ENCODE data around the gene RAB44. TPM values are rescaled to one million over a fixed set of nuclear protein-coding genes. Genes with fewer than 3 reads are reported as not detected.

RAB44 gene
- total and polyA plus RNA-seq, 12 donors: 0.03 to 0.16 TPM; not detected in 10

DNA sequence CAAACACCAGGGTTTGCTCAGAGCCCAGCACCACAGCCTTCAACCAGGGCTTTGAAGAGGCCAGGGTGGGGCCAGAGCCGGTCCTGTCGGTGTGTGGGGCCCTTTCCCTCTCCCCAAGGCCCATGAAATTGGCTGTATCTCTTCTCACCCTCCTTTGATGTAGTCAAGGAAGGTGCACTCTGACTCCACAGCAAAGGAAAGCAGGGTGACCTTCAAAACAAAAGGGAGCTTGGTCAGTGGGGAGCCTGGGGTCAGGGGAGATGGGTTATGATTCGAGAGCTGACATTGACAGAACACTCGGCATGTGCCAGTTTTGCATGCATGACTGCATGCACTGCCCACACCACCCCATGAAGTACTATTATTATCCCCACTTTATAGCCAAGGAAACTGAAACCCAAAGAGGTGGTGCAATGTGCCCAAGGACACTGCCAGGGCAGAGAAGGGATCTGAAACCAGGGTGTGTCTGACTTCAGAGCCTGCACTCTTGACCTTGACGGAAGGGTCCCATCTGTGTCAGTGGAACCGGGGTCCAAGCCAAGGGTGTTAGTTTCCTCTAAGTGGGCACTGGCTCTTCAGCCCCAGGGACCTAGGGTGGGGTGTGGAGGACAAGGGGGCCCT is 55.4 kb downstream of the RAB44 start:
- WGBS, 4 donors: 48 to 59% (median 54%) methylated on average over 5 to 6 of the region's 6 CpGs

DNA sequence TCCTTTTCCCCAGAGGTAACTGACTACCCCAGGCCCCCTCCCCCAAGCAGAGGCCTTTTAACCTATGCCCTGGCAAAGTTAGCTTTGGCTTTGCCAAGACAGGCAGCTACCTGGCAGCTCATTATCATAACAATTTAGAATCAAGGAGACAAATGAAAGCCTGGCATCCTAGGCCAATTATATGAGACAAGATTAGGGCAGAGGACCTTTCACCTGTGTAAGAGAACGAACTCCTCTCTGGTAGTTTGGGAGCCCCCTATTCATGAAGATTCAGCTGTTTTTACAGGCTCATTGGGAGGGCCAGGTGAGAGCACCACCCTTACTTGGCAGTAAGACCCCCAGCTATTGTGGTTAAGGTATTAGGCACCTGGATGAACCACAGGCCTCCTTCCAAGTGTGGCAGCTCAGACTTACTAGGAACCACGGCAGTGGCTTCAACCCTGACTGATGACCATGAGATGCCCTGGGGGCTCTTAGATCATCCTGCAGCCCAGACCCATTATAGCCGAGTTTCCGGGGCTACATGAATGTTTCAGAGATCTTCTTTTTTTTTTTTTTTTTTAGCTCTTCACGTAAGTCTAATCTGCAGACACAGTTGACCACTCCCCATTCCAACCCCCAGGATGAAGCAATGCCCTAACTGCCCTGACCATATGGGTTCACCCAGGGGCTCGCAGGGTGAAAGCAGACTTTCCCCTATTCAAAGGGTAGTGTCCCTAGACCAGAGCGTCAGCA is 56.2 kb downstream of the RAB44 start:
- WGBS, 4 donors: 88 to 95% (median 90%) methylated on average over 6 to 7 of the region's 7 CpGs
- Histone ChIP-seq H3K27me3 (no peaks in the 10 kb centered on the region), H3K27ac (no peak overlapping the region), H3K4me1 (replicated peaks in 1 of 2) (peaks cover 0 to 24% of the 10 kb centered on the region in 2 donors), H3K9me3 (replicated peaks in 1 of 3) (no peaks in the 10 kb centered on the region), H3K36me3 (replicated peaks in 1 of 2) (no peaks in the 10 kb centered on the region), H3K4me3 (no peak overlapping the region)
- TF ChIP-seq POLR2A (IDR thresholded peaks at IDR 0.05): no peak
- TF ChIP-seq, protein P1, sequence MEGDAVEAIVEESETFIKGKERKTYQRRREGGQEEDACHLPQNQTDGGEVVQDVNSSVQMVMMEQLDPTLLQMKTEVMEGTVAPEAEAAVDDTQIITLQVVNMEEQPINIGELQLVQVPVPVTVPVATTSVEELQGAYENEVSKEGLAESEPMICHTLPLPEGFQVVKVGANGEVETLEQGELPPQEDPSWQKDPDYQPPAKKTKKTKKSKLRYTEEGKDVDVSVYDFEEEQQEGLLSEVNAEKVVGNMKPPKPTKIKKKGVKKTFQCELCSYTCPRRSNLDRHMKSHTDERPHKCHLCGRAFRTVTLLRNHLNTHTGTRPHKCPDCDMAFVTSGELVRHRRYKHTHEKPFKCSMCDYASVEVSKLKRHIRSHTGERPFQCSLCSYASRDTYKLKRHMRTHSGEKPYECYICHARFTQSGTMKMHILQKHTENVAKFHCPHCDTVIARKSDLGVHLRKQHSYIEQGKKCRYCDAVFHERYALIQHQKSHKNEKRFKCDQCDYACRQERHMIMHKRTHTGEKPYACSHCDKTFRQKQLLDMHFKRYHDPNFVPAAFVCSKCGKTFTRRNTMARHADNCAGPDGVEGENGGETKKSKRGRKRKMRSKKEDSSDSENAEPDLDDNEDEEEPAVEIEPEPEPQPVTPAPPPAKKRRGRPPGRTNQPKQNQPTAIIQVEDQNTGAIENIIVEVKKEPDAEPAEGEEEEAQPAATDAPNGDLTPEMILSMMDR (IDR thresholded peaks at IDR 0.05): no peak
- intact Hi-C loops (cut with DNase I): loop anchor here in 1 of 2 donors (10.0 kb wide), 1 partner anchor 139 kb away; no protein-coding TSS in a partner anchor
- no peak for DNase-seq

More for the DNA sequence above, 55.4 kb downstream of the RAB44 start:
- no peak for TF ChIP-seq POLR2A (IDR thresholded peaks at IDR 0.05)
- peaks cover 0 to 24% of the 10 kb centered on the region in 2 donors for H3K4me1 ChIP-seq (replicated peaks in 1 of 2)
- intact Hi-C loops (cut with DNase I): loop anchor here in 1 of 2 donors (10.0 kb wide), 1 partner anchor 138 kb away; no protein-coding TSS in a partner anchor
- H3K36me3 ChIP-seq (replicated peaks in 1 of 2): no peaks in the 10 kb centered on the region
- no peaks in the 10 kb centered on the region for H3K9me3 ChIP-seq (replicated peaks in 1 of 3)
- peak in 3 of 7 donors; percentile 37 to 54 (median 40) for DNase-seq
- no peak overlapping the region for H3K4me3 ChIP-seq
- no peaks in the 10 kb centered on the region for H3K27me3 ChIP-seq
- no peak overlapping the region for H3K27ac ChIP-seq

DNA sequence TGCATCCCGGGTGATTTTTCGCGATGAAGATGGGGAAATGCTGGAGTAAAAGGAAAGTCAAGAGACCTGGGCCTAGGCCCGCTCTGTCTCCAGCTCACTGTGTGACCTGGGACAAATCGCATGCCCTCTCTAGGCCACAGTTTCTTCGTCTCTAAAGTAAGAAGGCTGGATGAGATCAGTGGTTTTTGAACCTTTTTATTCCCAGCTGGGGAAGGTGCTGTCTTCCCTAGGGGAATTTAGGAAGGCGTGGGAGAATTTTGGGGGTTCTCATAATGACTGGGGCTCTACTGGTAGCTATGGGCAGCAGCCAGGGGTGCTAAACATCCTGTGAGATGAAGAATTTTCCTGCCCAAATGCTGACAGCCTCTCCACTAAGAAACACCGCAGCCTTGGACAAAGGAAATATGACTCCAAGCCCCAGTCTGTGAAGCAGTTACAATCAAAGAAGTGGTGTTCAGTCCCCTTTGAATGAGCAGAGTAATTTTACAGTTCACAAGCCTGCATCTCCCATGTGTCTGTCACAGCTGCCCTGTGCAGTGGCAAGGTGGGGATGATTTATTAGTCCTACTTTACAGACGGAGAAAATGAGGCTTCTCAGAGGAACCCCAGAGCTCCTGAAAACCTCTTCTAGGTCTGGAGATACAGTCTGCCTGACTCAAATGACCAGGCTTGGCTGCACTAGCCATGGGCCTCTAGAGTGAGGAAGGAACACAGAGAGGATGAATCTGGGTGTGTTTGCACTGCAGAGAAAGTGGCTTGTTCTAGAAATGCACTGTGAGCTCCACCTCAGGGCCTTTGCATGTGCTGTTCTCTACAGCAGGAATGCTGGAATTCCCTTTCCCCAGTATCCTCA is 57.2 kb downstream of the RAB44 start:
- intact Hi-C loops (cut with DNase I): loop anchor here in 1 of 2 donors (10.0 kb wide), 1 partner anchor 140 kb away; no protein-coding TSS in a partner anchor
- H3K9me3 ChIP-seq (replicated peaks in 1 of 3): no peaks in the 10 kb centered on the region
- no peak for TF ChIP-seq POLR2A (IDR thresholded peaks at IDR 0.05)
- TF ChIP-seq, protein P1 (IDR thresholded peaks at IDR 0.05): no peak
- WGBS, 4 donors: 90 to 93% (median 91%) methylated on average over 8 to 9 of the region's 9 CpGs
- no peaks in the 10 kb centered on the region for H3K36me3 ChIP-seq (replicated peaks in 1 of 2)
- no peaks in the 10 kb centered on the region for H3K27me3 ChIP-seq
- H3K4me3 ChIP-seq: no peak overlapping the region
- no peak for DNase-seq
- H3K27ac ChIP-seq: no peak overlapping the region
- H3K4me1 ChIP-seq (replicated peaks in 1 of 2): peaks cover 0 to 24% of the 10 kb centered on the region in 2 donors

DNA sequence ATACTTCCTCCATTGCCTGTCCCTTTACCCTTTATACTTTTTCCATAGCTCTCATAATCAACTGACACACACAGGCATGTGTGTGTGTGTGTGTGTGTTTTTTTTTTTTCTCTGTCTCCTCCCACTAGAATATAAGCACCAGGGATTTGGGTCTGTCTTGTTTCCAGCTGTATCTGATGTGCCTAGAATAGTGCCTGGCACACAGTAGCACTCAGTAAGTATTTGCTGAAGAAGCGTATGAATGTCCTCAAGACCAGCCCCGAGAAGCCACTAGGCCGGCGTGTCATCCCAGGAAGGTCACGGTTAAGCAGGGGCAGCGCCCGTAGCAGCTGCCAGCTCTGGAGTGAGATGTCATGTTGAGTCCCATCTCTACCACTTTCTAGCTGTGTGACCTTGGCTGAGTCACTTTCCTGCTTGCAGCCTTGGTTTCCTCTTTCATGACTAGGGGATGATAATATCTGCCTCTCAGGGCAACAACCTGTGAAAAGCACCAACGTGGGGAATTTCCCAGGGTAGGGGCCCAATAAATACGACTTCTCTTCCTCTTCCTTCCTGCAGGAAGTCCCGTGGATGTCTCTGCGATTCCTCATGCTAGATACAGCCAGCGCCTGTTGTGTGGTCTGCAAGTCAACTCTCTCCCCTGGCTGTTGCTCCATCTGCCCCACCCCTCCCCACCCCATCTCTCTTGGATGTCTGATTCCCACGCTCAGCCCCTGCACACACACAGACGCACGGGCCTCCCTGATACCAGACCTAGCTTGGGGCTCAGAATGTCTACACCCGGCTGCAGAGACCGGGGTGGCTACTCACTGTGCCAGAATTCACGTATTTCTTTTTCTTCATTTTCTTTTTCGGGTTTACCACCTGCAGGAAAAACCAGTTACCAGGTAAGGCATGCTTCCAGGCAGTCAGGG is 58.1 kb downstream of the RAB44 start:
- 34 to 45% (median 39%) methylated on average over 19 of the region's 19 CpGs for WGBS, 4 donors
- no peaks in the 10 kb centered on the region for H3K9me3 ChIP-seq (replicated peaks in 1 of 3)
- H3K36me3 ChIP-seq (replicated peaks in 1 of 2): no peaks in the 10 kb centered on the region
- peaks cover 0 to 24% of the 10 kb centered on the region in 2 donors for H3K4me1 ChIP-seq (replicated peaks in 1 of 2)
- DNase-seq: peak; percentile 62 to 88 (median 75)
- TF ChIP-seq, protein P1 (IDR thresholded peaks at IDR 0.05): no peak
- no peak for TF ChIP-seq POLR2A (IDR thresholded peaks at IDR 0.05)
- intact Hi-C loops (cut with DNase I): loop anchor here in 1 of 2 donors (10.0 kb wide), 1 partner anchor 141 kb away; no protein-coding TSS in a partner anchor
- no peaks in the 10 kb centered on the region for H3K27me3 ChIP-seq
- H3K4me3 ChIP-seq: no peak overlapping the region
- H3K27ac ChIP-seq: peak overlapping the region in 1 of 5 donors; percentile 38

Measured in adrenal gland (tissue), 12 donors.